ENCODE measurements around the gene ECT2L. TPM values are rescaled to one million over a fixed set of nuclear protein-coding genes. Genes with fewer than 3 reads are reported as not detected.

ECT2L gene
- total RNA-seq: 1 to 10 TPM in 1 of 2 donors, not detected in 1; 3.1 TPM
- 1 to 10 TPM in 4 of 6 donors, under 1 TPM in 2; 0.63 to 3.3 (median 1.7) TPM for polyA plus RNA-seq (ENCODE audit: insufficient read length in 6 of 6)
- long read RNA-seq, donor 1: 0 reads
- long read RNA-seq, donor 2, partial matches to known transcripts: 35 of 35 reads
- long read RNA-seq, donor 2, other reads (novel, unspliced or antisense): 0 of 35 reads
- long read RNA-seq, donor 3: 0 reads
- long read RNA-seq, donor 4: 0 reads
- long read RNA-seq, donor 5, partial matches to known transcripts: 6 of 6 reads
- long read RNA-seq, donor 5, other reads (novel, unspliced or antisense): 0 of 6 reads
- long read RNA-seq, donor 6, partial matches to known transcripts: 5 of 5 reads
- long read RNA-seq, donor 6, other reads (novel, unspliced or antisense): 0 of 5 reads
- long read RNA-seq, donor 7: 0 reads
- long read RNA-seq, donor 8: 0 reads
- long read RNA-seq, donor 9: 0 reads
- long read RNA-seq, donor 10, partial matches to known transcripts: 1 of 1 reads
- long read RNA-seq, donor 10, other reads (novel, unspliced or antisense): 0 of 1 reads
- long read RNA-seq, donor 11: 0 reads
- long read RNA-seq, donor 12: 0 reads

- ATAC-seq (peak; percentile 98), DNase-seq (peak; percentile 72 to 89 (median 82))
- peaks cover 0 to 15% of the 10 kb centered on the region in 2 donors for H3K27me3 ChIP-seq
- H3K4me3 ChIP-seq: peak within 1 kb of the TSS; percentile 4 to 24
- intact Hi-C loops (cut with DNase I): no loop called here
- H3K4me1 ChIP-seq: peaks cover 0 to 3% of the 10 kb centered on the region in 2 donors
- no peak for TF ChIP-seq CTCF (IDR thresholded peaks at IDR 0.05)
- H3K9me3 ChIP-seq: no peaks in the 10 kb centered on the region
- peak within 1 kb of the TSS in 1 of 2 donors; percentile 1 for H3K27ac ChIP-seq
- H3K36me3 ChIP-seq: peaks cover 0 to 8% of the 10 kb centered on the region in 2 donors
These were observed at the start of gene ECT2L for GRCh38 chr6:138795809-138796603. TSS of gene ECT2L (plus strand) at chr6:138796087. CDS start at chr6:138813275, 17,188 bp downstream.

- Histone ChIP-seq H3K4me3 (no peak overlapping the region), H3K9me3 (no peaks in the 10 kb centered on the region), H3K27me3 (no peaks in the 10 kb centered on the region), H3K27ac (no peak overlapping the region), H3K4me1 (no peaks in the 10 kb centered on the region), H3K36me3 (no peaks in the 10 kb centered on the region)
- ATAC-seq (no peak), DNase-seq (no peak)
- TF ChIP-seq CTCF (IDR thresholded peaks at IDR 0.05): no peak
- intact Hi-C loops (cut with DNase I): no loop called here
These were observed 43.9 kb upstream of the ECT2L start for GRCh38 chr6:138752017-138752416.

DNA sequence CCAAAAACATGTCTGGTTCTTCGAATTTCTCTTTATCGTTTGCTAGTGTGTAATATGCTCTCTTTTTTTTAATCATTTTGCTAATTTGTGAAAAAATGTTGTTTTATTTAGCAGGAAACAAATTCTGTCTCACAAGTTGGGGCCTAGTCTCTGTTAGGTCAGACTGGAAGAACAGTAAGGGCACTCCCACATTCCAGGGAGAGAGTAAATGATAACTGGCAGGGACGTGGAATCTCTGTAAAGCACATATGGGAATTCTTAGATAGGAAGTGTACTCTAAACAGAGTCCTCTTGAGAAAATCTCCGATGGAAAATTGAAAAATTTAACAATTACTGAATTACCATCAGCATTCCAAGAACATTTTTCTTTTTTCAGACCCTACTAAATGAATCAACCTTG, 38.8 kb upstream of the ECT2L start:
- no peaks in the 10 kb centered on the region for H3K27me3 ChIP-seq
- no peaks in the 10 kb centered on the region for H3K36me3 ChIP-seq
- H3K27ac ChIP-seq: no peak overlapping the region
- TF ChIP-seq CTCF (IDR thresholded peaks at IDR 0.05): no peak
- no peaks in the 10 kb centered on the region for H3K4me1 ChIP-seq
- DNase-seq: no peak
- H3K4me3 ChIP-seq: no peak overlapping the region
- intact Hi-C loops (cut with DNase I): no loop called here
- no peak for ATAC-seq
- H3K9me3 ChIP-seq: no peaks in the 10 kb centered on the region

- peak; percentile 58 to 65 for TF ChIP-seq CTCF (IDR thresholded peaks at IDR 0.05)
- Histone ChIP-seq H3K27me3 (no peaks in the 10 kb centered on the region), H3K4me1 (peaks cover 0 to 4% of the 10 kb centered on the region in 2 donors), H3K9me3 (no peaks in the 10 kb centered on the region), H3K36me3 (no peaks in the 10 kb centered on the region), H3K4me3 (no peak overlapping the region), H3K27ac (no peak overlapping the region)
- peak in 1 of 4 donors; percentile 48 for DNase-seq
- intact Hi-C loops (cut with DNase I): loop anchor here (5.0 to 10.0 kb wide), 3 partner anchors 171 to 341 kb away; no protein-coding TSS in a partner anchor
- ATAC-seq: peak; percentile 54
These were observed 29.8 kb upstream of the ECT2L start for GRCh38 chr6:138765896-138766655.

Data from left lung (tissue), 14 donors.